GM12878 (cell line): ENCODE results near the gene SORBS2. TPM values are rescaled to one million over a fixed set of nuclear protein-coding genes. Genes with fewer than 3 reads are reported as not detected.

ENCODE experiments used
- ATAC-seq: fragments of 200-7000 bp; cut with Tn5 transposase; 3 replicates; pipeline ENCODE4 v1.9.1; 2020; ENCODE audit warnings: mild to moderate bottlenecking, moderate library complexity
- BruUV-seq: library from RNA; stranded (reverse); fragments of 400-500 nt; replicated peaks from 2 replicates; lab custom pipeline; 2021; lab: Mats Ljungman, UMichigan
- CTCF ChIA-PET: fragments of 300-600 bp; sonication (Branson Sonifier 250); formaldehyde crosslinking; extraction: SDS; loops from one replicate; lab custom pipeline; 2021; ENCODE audit warnings: inconsistent platforms; lab: Yijun Ruan, JAX
- POLR2A ChIA-PET: fragments of 350-600 bp; formaldehyde crosslinking; extraction: SDS; loops from one replicate; lab custom pipeline; 2021; ENCODE audit warnings: inconsistent platforms; lab: Charles Lee
- RAD21 ChIA-PET: fragments of 300-600 bp; sonication (Branson Sonifier 250); formaldehyde crosslinking; loops from one replicate; lab custom pipeline; 2023; ENCODE audit warnings: antibody characterized with exemption; ENCODE audit not compliant: unreplicated experiment; lab: Charles Lee
- SMC1A ChIA-PET: fragments of 300-600 bp; sonication (Branson Sonifier 250); formaldehyde crosslinking; loops from one replicate; lab custom pipeline; 2023; ENCODE audit not compliant: unreplicated experiment, uncharacterized antibody; lab: Charles Lee
- DNase-seq: peaks from one replicate; pipeline ENCODE4 v3.0.0-alpha.2; 2011; ENCODE audit warnings: low read depth, low spot score
- FAIRE-seq: peaks from 3 replicates; lab custom pipeline; 2011; peaks lifted over from hg19 to GRCh38; lab: Jason Lieb, UNC
- H2AFZ ChIP-seq: 2 replicates; pipeline ENCODE4 v1.6.0; 2011; ENCODE audit warnings: low read depth, low read length, control low read depth; ENCODE audit not compliant: control insufficient read depth
- H3K27ac ChIP-seq: 2 replicates; pipeline ENCODE4 v1.5.1; 2011; ENCODE audit warnings: control low read depth; ENCODE audit not compliant: control insufficient read depth, insufficient read depth
- H3K27me3 ChIP-seq, 2 experiments: replicated peaks in 1 of 2; 2 replicates each; pipeline versions ENCODE4 v1.6.0 to v1.6.1; 2011; ENCODE audit warnings: low read length in 1 of 2; ENCODE audit not compliant: control insufficient read depth in 2 of 2, insufficient read depth in 2 of 2
- H3K36me3 ChIP-seq, 2 experiments: 2 replicates each; pipeline ENCODE4 v1.5.1; 2011; ENCODE audit warnings: low read length in 1 of 2; ENCODE audit not compliant: control insufficient read depth in 2 of 2, insufficient read depth in 2 of 2
- H3K4me1 ChIP-seq: 2 replicates; pipeline ENCODE4 v1.6.1; 2011; ENCODE audit warnings: mild to moderate bottlenecking, low read length, moderate library complexity, mixed read lengths; ENCODE audit not compliant: control insufficient read depth, insufficient read depth
- H3K4me2 ChIP-seq: 2 replicates; pipeline ENCODE4 v1.6.0; 2011; ENCODE audit warnings: control low read depth; ENCODE audit not compliant: control insufficient read depth, insufficient read depth
- H3K4me3 ChIP-seq: fragments of 200-600 bp; sonication (generic); 2 replicates; pipeline ENCODE4 v1.5.1; 2016
- H3K79me2 ChIP-seq: 2 replicates; pipeline ENCODE4 v1.6.0; 2011; ENCODE audit warnings: low read length; ENCODE audit not compliant: control insufficient read depth, insufficient read depth
- H3K9ac ChIP-seq: 2 replicates; pipeline ENCODE4 v1.8.0; 2011; ENCODE audit warnings: low read length, control low read depth, mixed read lengths; ENCODE audit not compliant: control insufficient read depth, insufficient read depth
- H3K9me3 ChIP-seq: replicated peaks from 3 replicates; pipeline ENCODE4 v1.5.1; 2011; ENCODE audit warnings: mild to moderate bottlenecking, low read length; ENCODE audit not compliant: control insufficient read depth, insufficient read depth
- H4K20me1 ChIP-seq: 2 replicates; pipeline ENCODE4 v1.6.0; 2011; ENCODE audit not compliant: control insufficient read depth, insufficient read depth
- CHD2 ChIP-seq: IDR thresholded peaks from 2 replicates; pipeline ENCODE4 v1.6.1; 2011; ENCODE audit warnings: low read depth, low read length, improper control_type of control experiment, borderline replicate concordance
- HCFC1 ChIP-seq: fragments of 150-350 bp; IDR thresholded peaks from 2 replicates; pipeline ENCODE4 v1.6.1; 2014; ENCODE audit warnings: low read length
- HDAC6 ChIP-seq: fragments of 200-600 bp; sonication (generic); IDR thresholded peaks from one replicate; pipeline ENCODE4 v1.8.0; 2017; ENCODE audit warnings: antibody characterized with exemption; ENCODE audit not compliant: unreplicated experiment
- JUNB ChIP-seq: IDR thresholded peaks from 2 replicates; pipeline ENCODE4 v1.6.1; 2016; ENCODE audit warnings: antibody characterized with exemption, mild to moderate bottlenecking
- LARP7 ChIP-seq: fragments of 450-650 bp; IDR thresholded peaks from 2 replicates; pipeline ENCODE4 v1.6.1; 2017; ENCODE audit warnings: mild to moderate bottlenecking
- MAX ChIP-seq: IDR thresholded peaks from 2 replicates; pipeline ENCODE4 v1.6.1; 2012; ENCODE audit warnings: low read depth, low read length, improper control_type of control experiment
- SRF ChIP-seq, 2 experiments: IDR thresholded peaks; 2 replicates each; pipeline ENCODE4 v1.6.1; 2011; ENCODE audit warnings: low read depth in 2 of 2, low read length in 2 of 2, mild to moderate bottlenecking in 1 of 2, moderate library complexity in 1 of 2
- STAT3 ChIP-seq: IDR thresholded peaks from 2 replicates; pipeline ENCODE4 v1.6.1; 2011; ENCODE audit warnings: low read depth, low read length, improper control_type of control experiment
- WGBS: methylation state at CpG from one replicate; pipeline ENCODE4 v1.1.6; 2016; ENCODE audit warnings: low lambda C conversion rate; ENCODE audit not compliant: insufficient replicate concordance, insufficient coverage; ENCODE audit errors: missing lambda C conversion rate; 5-methylcytosine and 5-hydroxymethylcytosine counted together
- in situ Hi-C: fragments of 300-500 bp; cut with MboI; formaldehyde crosslinking; loops from 9 replicates; pipeline ENCODE4 v1.14.3; 2018; ENCODE audit warnings: mixed read lengths
- intact Hi-C: fragments of 100-400 bp; cut with micrococcal nuclease; formaldehyde crosslinking; loops from one replicate; pipeline ENCODE4 v1.14.2; 2022; ENCODE audit not compliant: unreplicated experiment
- polyA plus RNA-seq, 11 experiments: library from polyadenylated mRNA; depleted of rRNA in 4 of 11; unstranded in 6 of 11; stranded (reverse) in 5 of 11; fragments of >200 nt; fragmentation: Nextera tagmentation in 4 of 11; fragmentation: Illumina TruSeq in 1 of 11; extraction: Ambion mirVana in 4 of 11; extraction: Trizol in 1 of 11; gene quantifications; 1 replicate in 1 of 11; 2 replicates in 10 of 11; pipeline versions ENCODE4 v1.2.1 to v1.2.3, GENCODE V29; 2011 to 2016; ENCODE audit warnings: inconsistent platforms in 2 of 11, missing spikeins in 2 of 11, low read depth in 1 of 11
- total RNA-seq, 4 experiments: library from RNA; depleted of rRNA in 3 of 4; stranded (reverse); fragments of >200 nt in 3 of 4; fragmentation: Illumina TruSeq in 1 of 4; extraction: Trizol in 1 of 4; gene quantifications; 2 replicates each; pipeline versions ENCODE4 v1.2.1 to v1.2.3, GENCODE V29; 2013 to 2021

The SORBS2 gene
- total and polyA plus RNA-seq, 10 of the 15 experiments (the other 5 are each of a cell fraction or from before 2014, with no cell fraction given): 0.06 to 3.0 (median 0.79) TPM

- TF ChIP-seq CHD2: no peak
- TF ChIP-seq, all 136 proteins: peak for 0
Observed at GRCh38 chr4:185822791-185823190, 10.8 kb upstream of the SORBS2 start (continued).

- no peak overlapping the region for H3K4me2 ChIP-seq
- FAIRE-seq (no peak), DNase-seq (no peak), ATAC-seq (no peak)
- ChIA-PET POLR2A (no interaction called here), SMC1A (no interaction called here), CTCF (no interaction called here), RAD21 (no interaction called here)
- H2AFZ ChIP-seq: no peak overlapping the region
- no TSS peak for BruUV-seq
- H3K9ac ChIP-seq: no peak overlapping the region
- H3K36me3 ChIP-seq: no peaks in the 10 kb centered on the region
- intact Hi-C loops (no loop called here), in situ Hi-C loops (no loop called here)
- no peaks in the 10 kb centered on the region for H3K9me3 ChIP-seq
- no peak overlapping the region for H3K27ac ChIP-seq
- no peaks in the 10 kb centered on the region for H3K4me1 ChIP-seq
- no peaks in the 10 kb centered on the region for H4K20me1 ChIP-seq
- no peak overlapping the region for H3K4me3 ChIP-seq
- H3K79me2 ChIP-seq: no peaks in the 10 kb centered on the region
- WGBS: 49% methylated on average over 10 of the region's 11 CpGs
- H3K27me3 ChIP-seq: no peaks in the 10 kb centered on the region; a peak in 1 of 4 replicates
- TF ChIP-seq MAX: no peak
- TF ChIP-seq JUNB: no peak
- TF ChIP-seq HCFC1: no peak
- TF ChIP-seq STAT3: no peak
- no peak for TF ChIP-seq SRF (IDR thresholded peaks at IDR 0.05; ENCODE audit: low read depth in 2 of 2, low read length in 2 of 2)
- TF ChIP-seq LARP7: no peak
- TF ChIP-seq HDAC6: no peak
Observed at GRCh38 chr4:185821029-185821419, 9.0 kb upstream of the SORBS2 start.
